Keratinocyte (primary cell): Measurements from ENCODE around the gene PDE4DIP. TPM values are rescaled to one million over a fixed set of nuclear protein-coding genes. Genes with fewer than 3 reads are reported as not detected.
"Not testable (repeated sequence)": the region's sequence is repeated elsewhere in the genome, so short reads cannot be mapped to it uniquely, and the experiment has no call there.

Source experiments
- DNase-seq: peaks from one replicate; pipeline ENCODE4 v3.0.0-alpha.2; 2011; ENCODE audit warnings: low read depth, missing footprints, low spot score
- FAIRE-seq: peaks from 2 replicates; lab custom pipeline; 2011; peaks lifted over from hg19 to GRCh38; lab: Jason Lieb, UNC
- H2AFZ ChIP-seq: 2 replicates; pipeline ENCODE4 v1.6.0; 2012; ENCODE audit warnings: low read length, control low read depth, inconsistent platforms; ENCODE audit not compliant: control insufficient read depth
- H3K27ac ChIP-seq: 2 replicates; pipeline ENCODE4 v1.5.1; 2011; ENCODE audit warnings: low read length; ENCODE audit not compliant: control insufficient read depth, insufficient read depth
- H3K27me3 ChIP-seq: 3 replicates; pipeline ENCODE4 v1.6.0; 2011; ENCODE audit warnings: low read length; ENCODE audit not compliant: control insufficient read depth, insufficient read depth; ENCODE audit errors: extremely low read depth
- H3K36me3 ChIP-seq, 2 experiments: 2 replicates in 1 of 2; 3 replicates in 1 of 2; pipeline ENCODE4 v1.5.1; 2011; ENCODE audit warnings: low read length in 2 of 2, mild to moderate bottlenecking in 1 of 2; ENCODE audit not compliant: control insufficient read depth in 2 of 2, insufficient read depth in 2 of 2; ENCODE audit errors: extremely low read depth in 1 of 2
- H3K4me1 ChIP-seq: 3 replicates; pipeline ENCODE4 v1.5.1; 2011; ENCODE audit warnings: low read length; ENCODE audit not compliant: control insufficient read depth, insufficient read depth; ENCODE audit errors: extremely low read depth
- H3K4me2 ChIP-seq: 3 replicates; pipeline ENCODE4 v1.6.0; 2011; ENCODE audit warnings: low read depth, low read length; ENCODE audit not compliant: control insufficient read depth, insufficient read depth; ENCODE audit errors: extremely low read depth
- H3K4me3 ChIP-seq, 3 experiments: fragments of 200-600 bp in 1 of 3; sonication (generic) in 1 of 3; 2 replicates in 2 of 3; 3 replicates in 1 of 3; pipeline ENCODE4 v1.5.1; 2011 to 2016; ENCODE audit warnings: low read length in 3 of 3, mild to moderate bottlenecking in 3 of 3, control low read depth in 2 of 3, inconsistent platforms in 1 of 3, low read depth in 1 of 3, mixed read lengths in 1 of 3, mixed run types in 1 of 3, moderate library complexity in 1 of 3; ENCODE audit not compliant: control insufficient read depth in 2 of 3, insufficient read depth in 2 of 3; ENCODE audit errors: extremely low read depth in 1 of 3
- H3K79me2 ChIP-seq: 2 replicates; pipeline ENCODE4 v1.6.0; 2012; ENCODE audit warnings: low read length; ENCODE audit not compliant: control insufficient read depth, insufficient read depth
- H3K9ac ChIP-seq: 3 replicates; pipeline ENCODE4 v1.6.0; 2011; ENCODE audit warnings: low read length; ENCODE audit not compliant: control insufficient read depth, insufficient read depth; ENCODE audit errors: extremely low read depth
- H3K9me1 ChIP-seq: 3 replicates; pipeline ENCODE4 v1.6.0; 2011; ENCODE audit warnings: low read length; ENCODE audit not compliant: control insufficient read depth, insufficient read depth; ENCODE audit errors: extremely low read depth
- H3K9me3 ChIP-seq: 2 replicates; pipeline ENCODE4 v1.5.1; 2012; ENCODE audit warnings: low read depth, low read length; ENCODE audit not compliant: control insufficient read depth
- H4K20me1 ChIP-seq: 3 replicates; pipeline ENCODE4 v1.6.0; 2011; ENCODE audit warnings: low read length; ENCODE audit not compliant: control insufficient read depth, insufficient read depth; ENCODE audit errors: extremely low read depth
- dilution Hi-C: fragments of 300-500 bp; cut with MboI; formaldehyde crosslinking; loops from one replicate; pipeline ENCODE4 v1.7.0; 2020; ENCODE audit warnings: low sequenced_read_pairs; ENCODE audit not compliant: extremely low pct_ligation_motif_present
- polyA minus RNA-seq, 3 experiments: library from RNA; depleted of rRNA, polyadenylated mRNA; stranded (reverse); fragments of >200 nt; gene quantifications; 1 replicate in 1 of 3; 2 replicates in 1 of 3; 3 replicates in 1 of 3; pipeline ENCODE4 v1.2.3, GENCODE V29; 2011
- polyA plus RNA-seq, 5 experiments: library from polyadenylated mRNA; depleted of rRNA in 3 of 5; stranded (reverse) in 3 of 5; stranded (forward) in 1 of 5; unstranded in 1 of 5; fragments of >200 nt; gene quantifications; 1 replicate in 1 of 5; 2 replicates in 3 of 5; 3 replicates in 1 of 5; pipeline versions ENCODE4 v1.2.1 to v1.2.3, GENCODE V29; 2011 to 2012; ENCODE audit warnings: missing spikeins in 2 of 5, low read depth in 1 of 5, low replicate concordance in 1 of 5

PDE4DIP gene
- polyA plus RNA-seq = 31.3 to 35.1 TPM (median 31.5 TPM) in 3 replicates
- polyA plus RNA-seq (2011; ENCODE audit: low read depth) = 62.8 TPM
- polyA plus RNA-seq (2011; cell fraction: cytosol; rRNA removed) = 17.9 and 24.0 TPM in 2 replicates
- polyA plus RNA-seq (2011; cell fraction: nucleus; rRNA removed) = 56.7 and 58.2 TPM in 2 replicates
- 29.4 and 32.5 TPM in 2 replicates for polyA plus RNA-seq (2012; ENCODE audit: low replicate concordance)
- polyA minus RNA-seq = 19.2 to 65.8 TPM (median 55.8 TPM) in 3 replicates
- 24.4 TPM for polyA minus RNA-seq (2011; cell fraction: cytosol; rRNA and poly(A)+ RNA removed)
- polyA minus RNA-seq (2011; cell fraction: nucleus; rRNA and poly(A)+ RNA removed) = 44.5 and 104 TPM in 2 replicates

DNA sequence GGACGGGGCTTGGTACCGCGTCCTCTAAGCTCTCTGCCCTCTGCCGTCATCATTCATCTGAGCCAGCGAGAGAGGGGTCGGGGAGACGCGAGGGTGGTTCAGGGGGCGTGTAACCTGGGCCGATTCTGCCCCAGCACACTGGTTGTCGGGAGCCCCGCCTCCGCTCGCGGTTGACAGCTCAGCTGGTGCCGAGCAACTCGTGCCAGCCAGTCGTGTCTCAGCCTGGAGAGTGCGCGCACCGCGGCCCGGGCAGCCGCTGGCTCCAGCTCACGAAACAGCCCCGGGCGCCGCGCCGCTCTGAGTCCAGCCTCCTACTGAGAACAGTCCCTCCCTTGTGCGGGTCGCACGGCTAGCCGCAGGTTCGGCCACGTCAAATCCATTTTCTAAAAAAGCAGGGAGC lies at the start of gene PDE4DIP:
TSS of gene PDE4DIP (plus strand) at position 209 of the 400 bp plus-strand sequence. CDS start 347 bp downstream, outside the sequence.
- H3K9me3 ChIP-seq, H3K9ac ChIP-seq, H3K9me1 ChIP-seq, H3K4me1 ChIP-seq, H4K20me1 ChIP-seq, H3K36me3 ChIP-seq, H3K4me3 ChIP-seq, H3K4me2 ChIP-seq, FAIRE-seq, DNase-seq, H3K27me3 ChIP-seq, H3K27ac ChIP-seq, H2AFZ ChIP-seq, dilution Hi-C loops, H3K79me2 ChIP-seq: not testable (repeated sequence)

DNA sequence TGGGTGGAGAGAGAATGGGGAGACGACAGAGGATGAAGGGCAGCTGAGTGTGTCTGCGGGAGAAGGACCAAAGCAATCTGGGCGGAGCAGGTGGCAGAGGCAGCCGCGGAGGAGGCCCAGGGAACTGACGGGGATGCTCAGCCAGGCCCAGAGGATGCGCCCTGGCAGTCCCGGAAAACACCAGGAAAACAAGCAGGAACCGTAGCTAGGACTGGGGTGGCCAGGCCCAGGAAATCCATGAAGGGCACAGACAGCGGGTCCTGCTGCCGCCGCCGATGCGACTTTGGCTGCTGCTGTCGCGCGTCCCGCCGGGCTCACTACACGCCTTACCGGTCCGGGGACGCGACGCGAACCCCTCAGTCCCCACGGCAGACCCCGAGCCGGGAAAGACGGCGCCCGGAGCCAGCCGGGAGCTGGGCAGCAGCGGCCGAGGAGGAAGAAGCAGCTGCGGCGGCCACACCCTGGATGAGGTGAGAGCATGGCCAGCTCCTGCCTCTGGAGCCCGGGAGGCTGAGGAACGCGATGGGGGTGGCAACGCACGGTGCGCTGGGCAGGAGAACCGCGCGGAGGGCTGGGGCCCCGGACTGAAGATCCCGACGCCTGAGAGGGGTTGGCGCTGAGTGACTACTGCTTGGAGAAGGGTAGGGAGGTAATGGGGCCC lies 35.8 kb upstream of the PDE4DIP start:
- H3K4me3 ChIP-seq, H3K9me3 ChIP-seq, H2AFZ ChIP-seq, H3K36me3 ChIP-seq, DNase-seq, H3K9ac ChIP-seq, H3K9me1 ChIP-seq, FAIRE-seq, dilution Hi-C loops, H3K27ac ChIP-seq, H3K27me3 ChIP-seq, H3K4me1 ChIP-seq, H4K20me1 ChIP-seq, H3K4me2 ChIP-seq, H3K79me2 ChIP-seq: not testable (repeated sequence)

DNA sequence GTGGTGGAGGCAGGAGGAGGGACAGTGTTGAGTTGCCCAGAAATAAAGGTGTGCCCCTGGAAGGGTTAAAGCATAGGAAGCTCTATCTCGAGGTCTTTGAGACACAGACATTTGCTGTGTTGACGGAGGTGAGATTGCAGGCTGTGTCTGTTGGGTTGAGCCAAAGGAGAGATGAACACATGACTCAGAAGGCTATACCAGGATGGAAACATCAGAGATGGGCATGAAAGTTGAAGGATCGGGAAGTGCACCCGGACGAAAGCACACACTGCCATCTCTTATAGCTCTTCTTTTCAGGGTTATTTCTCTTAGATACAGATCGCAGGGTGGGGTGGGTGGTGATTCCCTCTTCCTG lies 35.3 kb upstream of the PDE4DIP start:
- H3K79me2 ChIP-seq, H3K9me3 ChIP-seq, H4K20me1 ChIP-seq, DNase-seq, FAIRE-seq, dilution Hi-C loops, H3K9ac ChIP-seq, H3K9me1 ChIP-seq, H3K27me3 ChIP-seq, H3K4me1 ChIP-seq, H3K36me3 ChIP-seq, H3K27ac ChIP-seq, H3K4me2 ChIP-seq, H2AFZ ChIP-seq, H3K4me3 ChIP-seq: not testable (repeated sequence)

DNA sequence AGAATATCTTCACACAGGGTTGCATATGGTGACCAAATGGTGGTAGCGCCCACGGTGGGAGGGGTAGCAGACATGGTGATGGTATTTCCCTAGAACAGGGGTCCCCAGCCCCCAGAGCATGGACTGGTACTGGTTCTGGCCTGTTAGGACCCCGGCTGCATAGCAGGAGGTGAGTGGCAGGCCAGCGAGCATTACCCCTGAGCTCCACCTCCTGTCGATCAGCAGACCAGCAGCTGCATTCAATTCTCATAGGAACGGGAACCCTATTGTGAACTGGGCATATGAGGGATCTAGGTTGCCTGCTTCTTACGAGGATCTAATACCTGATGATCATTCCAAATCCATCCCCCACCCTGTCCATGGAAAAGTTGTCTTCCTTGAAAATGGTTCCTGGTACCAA lies 22.0 kb upstream of the PDE4DIP start:
- H3K36me3 ChIP-seq, H3K9me1 ChIP-seq, FAIRE-seq, H3K4me1 ChIP-seq, dilution Hi-C loops, H3K9ac ChIP-seq, H3K4me3 ChIP-seq, H3K4me2 ChIP-seq, H2AFZ ChIP-seq, H4K20me1 ChIP-seq, H3K9me3 ChIP-seq, H3K27me3 ChIP-seq, H3K27ac ChIP-seq, DNase-seq, H3K79me2 ChIP-seq: not testable (repeated sequence)

DNA sequence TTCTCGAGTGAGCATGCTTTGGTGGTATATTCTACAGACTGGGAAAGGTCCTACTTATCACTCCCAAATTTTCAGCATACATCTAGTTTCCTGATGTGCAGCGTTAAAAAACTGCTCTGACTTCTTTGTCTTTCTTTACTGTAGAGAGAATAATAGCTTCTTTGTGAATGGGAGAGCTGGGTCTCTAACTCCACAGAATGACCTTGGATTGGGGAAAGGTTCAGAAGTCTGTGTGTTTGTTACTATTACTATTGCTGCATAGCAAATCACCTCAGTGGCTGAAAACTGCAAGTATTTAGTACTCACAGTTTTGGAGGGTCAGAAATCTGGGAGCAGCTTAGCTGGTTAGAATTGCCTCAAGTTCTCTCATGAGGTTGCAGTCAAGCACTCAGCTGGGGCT lies 20.4 kb upstream of the PDE4DIP start:
- H3K4me3 ChIP-seq, H3K9ac ChIP-seq, H2AFZ ChIP-seq, H3K4me1 ChIP-seq, H3K9me1 ChIP-seq, H3K36me3 ChIP-seq, H3K79me2 ChIP-seq, H3K9me3 ChIP-seq, H3K27me3 ChIP-seq, DNase-seq, H3K4me2 ChIP-seq, dilution Hi-C loops, H3K27ac ChIP-seq, FAIRE-seq, H4K20me1 ChIP-seq: not testable (repeated sequence)
